ENCODE results near the gene GALC. TPM values are rescaled to one million over a fixed set of nuclear protein-coding genes. Genes with fewer than 3 reads are reported as not detected.

The GALC gene
- total RNA-seq, 2 donors from 2014 or later = 31.8 to 76.0 TPM

DNA sequence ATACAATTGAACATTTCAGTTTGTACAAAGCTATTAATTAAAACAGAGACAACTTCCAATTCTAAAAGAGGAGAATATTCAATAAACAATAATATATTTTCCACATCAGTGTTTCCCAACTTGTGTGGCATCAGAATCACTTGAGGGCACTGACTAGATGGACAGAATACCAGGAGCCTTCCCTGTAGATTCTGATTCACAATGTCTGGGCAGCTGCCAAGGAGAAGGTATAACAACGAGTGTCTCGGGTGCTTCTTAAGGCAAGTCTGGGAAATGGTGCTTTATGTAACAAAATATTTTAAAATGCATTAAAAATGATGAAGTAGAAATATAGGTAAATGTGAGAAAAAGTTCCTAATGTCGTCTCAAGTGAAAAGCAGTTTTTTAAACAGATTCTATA, 26.2 kb downstream of the GALC start:
- H3K9me3 Mint-ChIP-seq = no peaks in the 10 kb centered on the region
- peaks cover 29% of the 10 kb centered on the region for H3K36me3 ChIP-seq (ENCODE audit: control insufficient read depth, insufficient read depth, low read length)
- H3K9me3 ChIP-seq (ENCODE audit: control insufficient read depth, low read length) = no peaks in the 10 kb centered on the region
- H3K36me3 Mint-ChIP-seq (ENCODE audit: low read depth) = peaks cover 13% of the 10 kb centered on the region
- 86 to 94% methylated on average over 2 to 3 of the region's 3 CpGs for WGBS, 2 experiments (ENCODE audit: insufficient coverage in 1 of 2, insufficient read length in 1 of 2)
- DNase-seq = no peak
- H3K4me3 ChIP-seq (ENCODE audit: low read length) = no peak overlapping the region
- no peak overlapping the region for H3K9ac ChIP-seq (ENCODE audit: extremely low read depth, low read length, poor library complexity, severe bottlenecking)
- no peaks in the 10 kb centered on the region for H3K27me3 ChIP-seq (ENCODE audit: control insufficient read depth, insufficient read depth, low read length, poor library complexity, severe bottlenecking)
- no peaks in the 10 kb centered on the region for H3K27me3 Mint-ChIP-seq (ENCODE audit: insufficient read depth)
- no peaks in the 10 kb centered on the region for H3K4me1 ChIP-seq (ENCODE audit: control insufficient read depth, insufficient read depth, low read length)
- no peak overlapping the region for H3K27ac ChIP-seq (ENCODE audit: low read depth, low read length)
- peaks cover 4% of the 10 kb centered on the region for H3K4me1 Mint-ChIP-seq
- no peak overlapping the region for H3K27ac Mint-ChIP-seq
- TF ChIP-seq, protein P1, sequence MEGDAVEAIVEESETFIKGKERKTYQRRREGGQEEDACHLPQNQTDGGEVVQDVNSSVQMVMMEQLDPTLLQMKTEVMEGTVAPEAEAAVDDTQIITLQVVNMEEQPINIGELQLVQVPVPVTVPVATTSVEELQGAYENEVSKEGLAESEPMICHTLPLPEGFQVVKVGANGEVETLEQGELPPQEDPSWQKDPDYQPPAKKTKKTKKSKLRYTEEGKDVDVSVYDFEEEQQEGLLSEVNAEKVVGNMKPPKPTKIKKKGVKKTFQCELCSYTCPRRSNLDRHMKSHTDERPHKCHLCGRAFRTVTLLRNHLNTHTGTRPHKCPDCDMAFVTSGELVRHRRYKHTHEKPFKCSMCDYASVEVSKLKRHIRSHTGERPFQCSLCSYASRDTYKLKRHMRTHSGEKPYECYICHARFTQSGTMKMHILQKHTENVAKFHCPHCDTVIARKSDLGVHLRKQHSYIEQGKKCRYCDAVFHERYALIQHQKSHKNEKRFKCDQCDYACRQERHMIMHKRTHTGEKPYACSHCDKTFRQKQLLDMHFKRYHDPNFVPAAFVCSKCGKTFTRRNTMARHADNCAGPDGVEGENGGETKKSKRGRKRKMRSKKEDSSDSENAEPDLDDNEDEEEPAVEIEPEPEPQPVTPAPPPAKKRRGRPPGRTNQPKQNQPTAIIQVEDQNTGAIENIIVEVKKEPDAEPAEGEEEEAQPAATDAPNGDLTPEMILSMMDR (conservative IDR thresholded peaks at IDR 0.05) = no peak
- H3K4me3 Mint-ChIP-seq = no peak overlapping the region

DNA sequence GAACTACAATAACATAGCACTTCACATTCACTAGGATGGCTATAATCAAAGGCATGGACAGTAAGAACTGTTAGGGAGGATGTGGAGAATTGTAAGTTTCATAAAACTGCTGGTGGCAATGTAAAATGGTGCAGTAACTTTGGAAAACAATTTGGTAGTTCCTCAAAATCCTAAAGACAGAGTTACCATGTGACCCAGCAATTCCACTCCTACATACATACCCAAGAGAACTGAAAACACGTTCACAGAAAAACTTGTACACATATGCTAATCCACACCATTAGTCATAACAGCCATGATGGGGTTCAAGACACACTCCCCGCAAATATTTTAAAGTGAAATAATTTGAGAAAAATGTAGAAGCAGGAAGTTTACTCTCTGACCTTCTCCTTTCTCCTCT, 31.7 kb downstream of the GALC start:
- H3K36me3 ChIP-seq (ENCODE audit: control insufficient read depth, insufficient read depth, low read length) = peaks cover 26% of the 10 kb centered on the region
- WGBS, 2 experiments (ENCODE audit: insufficient coverage in 1 of 2, insufficient read length in 1 of 2) = 94% methylated on average over 1 of the region's 2 CpGs; no CpG with 5 or more reads in 1 of the 2 experiments
- no peak overlapping the region for H3K4me3 Mint-ChIP-seq
- H3K27ac Mint-ChIP-seq = no peak overlapping the region
- peaks cover under 1% of the 10 kb centered on the region for H3K4me1 ChIP-seq (ENCODE audit: control insufficient read depth, insufficient read depth, low read length)
- no peaks in the 10 kb centered on the region for H3K4me1 Mint-ChIP-seq
- TF ChIP-seq, protein P1 (conservative IDR thresholded peaks at IDR 0.05) = no peak
- H3K36me3 Mint-ChIP-seq (ENCODE audit: low read depth) = peaks cover 38% of the 10 kb centered on the region
- H3K27ac ChIP-seq (ENCODE audit: low read depth, low read length) = no peak overlapping the region
- DNase-seq = no peak
- H3K9me3 Mint-ChIP-seq = no peaks in the 10 kb centered on the region
- no peaks in the 10 kb centered on the region for H3K27me3 ChIP-seq (ENCODE audit: control insufficient read depth, insufficient read depth, low read length, poor library complexity, severe bottlenecking)
- no peak overlapping the region for H3K9ac ChIP-seq (ENCODE audit: extremely low read depth, low read length, poor library complexity, severe bottlenecking)
- H3K27me3 Mint-ChIP-seq (ENCODE audit: insufficient read depth) = no peaks in the 10 kb centered on the region
- no peaks in the 10 kb centered on the region for H3K9me3 ChIP-seq (ENCODE audit: control insufficient read depth, low read length)
- no peak overlapping the region for H3K4me3 ChIP-seq (ENCODE audit: low read length)

DNA sequence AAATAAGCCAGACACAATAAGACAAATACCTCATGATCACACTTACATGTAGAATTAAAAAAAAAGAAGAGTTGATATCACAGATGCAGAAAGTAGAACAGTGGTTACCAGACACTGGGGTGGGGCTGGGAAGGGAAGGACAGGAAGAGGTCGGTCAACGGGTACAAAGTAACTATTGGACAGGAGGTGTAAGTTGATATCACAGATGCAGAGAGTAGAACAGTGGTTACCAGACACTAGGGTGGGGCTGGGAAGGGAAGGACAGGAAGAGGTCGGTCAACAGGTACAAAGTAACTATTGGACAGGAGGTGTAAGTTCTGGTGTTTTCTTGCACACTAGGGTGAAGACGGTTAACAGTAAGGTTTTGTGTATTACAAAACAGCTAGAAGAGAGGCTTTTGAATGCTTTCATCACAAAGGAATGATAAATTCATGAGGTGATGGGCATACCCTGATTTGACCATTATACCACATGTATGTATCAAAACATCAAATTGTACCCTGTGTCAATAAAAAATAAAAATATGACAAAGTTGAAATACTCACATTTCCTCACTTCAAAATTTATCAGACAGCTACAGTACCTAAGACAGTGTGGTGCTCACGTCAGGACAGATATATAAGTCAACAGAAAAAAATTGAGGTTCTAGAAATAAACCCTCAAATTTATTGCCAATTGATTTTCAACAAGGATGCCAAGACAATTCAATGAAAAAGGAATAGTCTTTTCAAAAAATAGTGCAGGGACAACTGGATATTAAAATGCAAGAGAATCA, 32.8 kb downstream of the GALC start:
- H3K27me3 Mint-ChIP-seq (ENCODE audit: insufficient read depth) = no peaks in the 10 kb centered on the region
- H3K36me3 ChIP-seq (ENCODE audit: control insufficient read depth, insufficient read depth, low read length) = peaks cover 16% of the 10 kb centered on the region
- TF ChIP-seq, protein P1 (conservative IDR thresholded peaks at IDR 0.05) = no peak
- H3K9ac ChIP-seq (ENCODE audit: extremely low read depth, low read length, poor library complexity, severe bottlenecking) = no peak overlapping the region
- H3K4me1 ChIP-seq (ENCODE audit: control insufficient read depth, insufficient read depth, low read length) = peaks cover 5% of the 10 kb centered on the region
- H3K9me3 ChIP-seq (ENCODE audit: control insufficient read depth, low read length) = no peaks in the 10 kb centered on the region
- H3K27ac ChIP-seq (ENCODE audit: low read depth, low read length) = no peak overlapping the region
- H3K27me3 ChIP-seq (ENCODE audit: control insufficient read depth, insufficient read depth, low read length, poor library complexity, severe bottlenecking) = no peaks in the 10 kb centered on the region
- H3K36me3 Mint-ChIP-seq (ENCODE audit: low read depth) = peaks cover 36% of the 10 kb centered on the region
- no peak overlapping the region for H3K4me3 Mint-ChIP-seq
- H3K27ac Mint-ChIP-seq = no peak overlapping the region
- H3K9me3 Mint-ChIP-seq = no peaks in the 10 kb centered on the region
- DNase-seq = no peak
- no peak overlapping the region for H3K4me3 ChIP-seq (ENCODE audit: low read length)
- peaks cover 3% of the 10 kb centered on the region for H3K4me1 Mint-ChIP-seq
- 91 to 97% methylated on average over 4 to 5 of the region's 5 CpGs for WGBS, 2 experiments (ENCODE audit: insufficient coverage in 1 of 2, insufficient read length in 1 of 2)

Measured in endodermal cell (in vitro differentiated cells).